ES-I3 (cell line): ENCODE data around the gene KRTAP5-4.
"Not testable (repeated sequence)": the region's sequence is repeated elsewhere in the genome, so short reads cannot be mapped to it uniquely, and the experiment has no call there.

Experiments
- H3K36me3 ChIP-seq: 2 replicates; pipeline ENCODE4 v1.6.1; 2013; ENCODE audit warnings: mild to moderate bottlenecking, low read length, control low read depth, moderate library complexity; ENCODE audit not compliant: insufficient read depth
- H3K4me1 ChIP-seq: 2 replicates; pipeline ENCODE4 v1.6.1; 2013; ENCODE audit warnings: mild to moderate bottlenecking, control low read depth, low read length; ENCODE audit not compliant: insufficient read depth
- H3K9ac ChIP-seq: 2 replicates; pipeline ENCODE4 v1.6.1; 2013; ENCODE audit warnings: low read depth, mild to moderate bottlenecking, low read length, moderate library complexity
- H3K9me3 ChIP-seq: 2 replicates; pipeline ENCODE4 v1.6.1; 2013; ENCODE audit warnings: mild to moderate bottlenecking, low read length, moderate library complexity; ENCODE audit not compliant: control insufficient read depth, insufficient read depth

KRTAP5-4 gene

DNA sequence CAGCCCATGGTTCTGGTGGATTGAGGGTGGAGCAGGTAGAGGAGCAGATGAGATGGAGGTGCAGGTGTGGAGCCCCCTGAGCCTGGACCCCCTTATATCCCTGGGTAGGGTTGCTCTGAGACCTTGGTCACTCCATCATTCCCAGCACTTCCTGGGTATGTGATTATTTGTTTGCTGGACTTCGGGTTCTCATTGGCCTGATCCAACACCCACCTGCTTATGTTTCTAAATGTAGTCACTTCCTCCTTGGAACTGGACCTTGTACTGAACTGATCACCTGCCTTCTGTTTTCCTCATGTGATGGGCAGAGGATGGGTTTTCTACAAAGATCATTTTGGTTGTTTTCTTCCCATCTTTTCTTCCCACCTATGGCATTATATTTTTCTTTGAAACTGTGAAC, at the start of gene KRTAP5-4:
Gene KRTAP5-4, minus strand, starts transcription at position 53 of the 400 bp plus-strand sequence. Its CDS starts 45 bp downstream, at position 8.
- H3K36me3 ChIP-seq: no peaks in the 10 kb centered on the region
- no peaks in the 10 kb centered on the region for H3K9me3 ChIP-seq
- H3K9ac ChIP-seq: no peak within 1 kb of the TSS
- no peaks in the 10 kb centered on the region for H3K4me1 ChIP-seq

- Histone ChIP-seq H3K9ac (no peak overlapping the region), H3K4me1 (no peaks in the 10 kb centered on the region; the same call in 1 of the 2 replicates), H3K9me3 (no peaks in the 10 kb centered on the region), H3K36me3 (no peaks in the 10 kb centered on the region)
Measured at GRCh38 chr11:1671658-1672057, 49.7 kb upstream of the KRTAP5-4 start.

- Histone ChIP-seq H3K9me3 (no peaks in the 10 kb centered on the region), H3K36me3 (no peaks in the 10 kb centered on the region), H3K9ac (no peak overlapping the region), H3K4me1 (no peaks in the 10 kb centered on the region; the same call in 1 of the 2 replicates)
Measured at GRCh38 chr11:1670905-1671371, 49.0 kb upstream of the KRTAP5-4 start.

DNA sequence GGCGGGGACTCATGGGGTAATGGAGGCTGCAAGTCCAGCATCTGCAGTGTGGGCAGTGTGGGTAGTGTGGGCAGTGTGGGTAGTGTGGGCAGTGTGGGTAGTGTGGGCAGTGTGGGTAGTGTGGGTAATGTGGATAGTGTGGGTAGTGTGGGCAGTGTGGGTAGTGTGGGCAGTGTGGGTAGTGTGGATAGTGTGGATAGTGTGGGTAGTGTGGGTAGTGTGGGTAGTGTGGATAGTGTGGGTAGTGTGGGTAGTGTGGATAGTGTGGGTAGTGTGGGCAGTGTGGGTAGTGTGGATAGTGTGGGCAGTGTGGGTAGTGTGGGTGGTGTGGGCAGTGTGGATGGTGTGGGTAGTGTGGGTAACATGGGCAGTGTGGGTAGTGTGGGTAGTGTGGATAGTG, 48.5 kb upstream of the KRTAP5-4 start:
- not testable (repeated sequence) for H3K36me3 ChIP-seq, H3K9me3 ChIP-seq, H3K9ac ChIP-seq, H3K4me1 ChIP-seq

DNA sequence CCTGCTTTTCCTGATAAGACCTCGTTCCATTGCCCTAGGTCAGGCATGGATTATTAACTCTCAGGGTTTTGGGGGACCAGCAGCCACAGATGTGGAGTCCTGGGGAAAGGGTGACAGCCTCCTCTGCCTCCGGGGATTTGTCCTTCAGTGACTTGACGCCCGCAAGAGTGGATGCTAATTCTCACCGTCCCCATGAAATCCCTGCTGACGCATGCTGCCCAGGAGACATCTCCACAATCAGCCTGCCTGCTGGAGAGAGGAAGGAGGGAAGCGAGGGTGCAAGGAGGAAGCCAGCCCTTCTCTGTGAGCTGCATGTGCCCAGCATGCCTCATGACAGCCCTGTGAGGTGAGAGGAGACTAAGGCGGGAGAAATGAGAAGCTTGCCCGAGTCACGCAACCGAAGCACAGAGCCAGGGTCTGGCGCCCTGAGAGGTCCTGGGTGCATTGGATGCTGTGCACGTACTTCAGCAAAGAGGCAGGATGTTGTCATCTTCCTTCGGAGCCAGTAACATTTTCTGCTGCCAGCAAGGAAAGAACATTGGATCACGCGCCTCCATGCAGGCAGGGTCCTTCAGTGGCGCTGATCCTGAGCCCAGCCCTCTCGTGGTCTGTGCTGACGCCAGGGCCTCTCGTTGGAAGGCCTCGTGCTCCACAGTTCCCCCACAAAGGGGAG, 47.7 kb upstream of the KRTAP5-4 start:
- no peaks in the 10 kb centered on the region for H3K36me3 ChIP-seq
- H3K9me3 ChIP-seq: no peaks in the 10 kb centered on the region
- H3K9ac ChIP-seq: no peak overlapping the region
- no peaks in the 10 kb centered on the region; the same call in 1 of the 2 replicates for H3K4me1 ChIP-seq

DNA sequence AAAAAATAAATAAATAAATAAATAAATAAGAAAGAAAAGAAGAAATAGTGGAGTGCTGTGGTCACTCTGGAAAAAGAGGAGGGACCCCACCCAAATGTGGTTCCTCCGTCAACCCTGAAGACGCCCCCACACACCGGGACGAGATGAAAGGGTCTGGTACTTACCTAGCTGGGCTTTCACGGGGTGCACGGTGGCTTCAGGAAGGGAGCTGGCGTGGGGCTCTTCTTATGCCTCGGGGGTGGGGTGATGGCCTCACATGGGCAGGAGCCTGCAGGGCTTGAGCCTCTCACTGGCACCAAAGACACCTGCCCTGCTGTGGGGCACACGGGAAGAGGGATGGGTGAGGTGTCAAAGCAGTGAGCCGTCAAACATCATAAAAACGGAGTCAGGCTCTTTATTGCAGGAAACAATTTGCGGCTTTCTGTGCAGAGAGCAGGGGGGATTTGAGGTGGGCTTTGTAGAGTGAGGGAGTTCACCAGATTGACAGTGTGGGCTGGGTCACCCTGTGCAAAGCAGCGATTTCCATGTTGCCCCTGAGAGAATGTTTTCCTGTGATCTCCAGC, 47.1 kb upstream of the KRTAP5-4 start:
- Histone ChIP-seq H3K36me3 (no peaks in the 10 kb centered on the region), H3K9me3 (no peaks in the 10 kb centered on the region), H3K4me1 (no peaks in the 10 kb centered on the region), H3K9ac (no peak overlapping the region)

GRCh38 chr11:1667906-1668305, 46.0 kb upstream of the KRTAP5-4 start:
- no peaks in the 10 kb centered on the region for H3K36me3 ChIP-seq
- no peaks in the 10 kb centered on the region for H3K9me3 ChIP-seq
- no peaks in the 10 kb centered on the region for H3K4me1 ChIP-seq
- no peak overlapping the region for H3K9ac ChIP-seq

GRCh38 chr11:1667121-1667850, 45.3 kb upstream of the KRTAP5-4 start:
- Histone ChIP-seq H3K36me3 (no peaks in the 10 kb centered on the region), H3K9me3 (no peaks in the 10 kb centered on the region), H3K4me1 (no peaks in the 10 kb centered on the region), H3K9ac (no peak overlapping the region)

DNA sequence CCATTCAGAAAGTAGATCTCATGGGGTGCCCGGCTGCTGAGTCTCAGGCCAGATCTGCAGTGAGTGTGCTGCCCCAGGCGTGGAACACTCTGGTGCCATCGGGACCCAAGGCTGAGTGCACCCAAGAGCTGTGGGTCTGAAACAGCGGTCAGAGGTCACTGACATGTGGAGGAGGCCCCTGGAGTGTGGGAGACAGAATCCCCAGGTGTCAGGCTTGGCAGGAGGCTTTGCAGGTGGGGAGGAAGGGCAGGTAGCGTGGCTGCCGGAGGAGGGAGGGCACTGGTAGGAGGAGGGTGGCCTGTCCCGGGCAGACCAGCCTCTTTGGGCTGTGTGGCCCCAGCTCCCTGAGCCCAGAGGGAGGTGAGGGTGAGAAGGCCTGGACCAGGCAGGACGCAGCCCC, 43.4 kb upstream of the KRTAP5-4 start:
- H3K9ac ChIP-seq: no peak overlapping the region
- no peaks in the 10 kb centered on the region for H3K36me3 ChIP-seq
- no peaks in the 10 kb centered on the region for H3K9me3 ChIP-seq
- no peaks in the 10 kb centered on the region for H3K4me1 ChIP-seq

DNA sequence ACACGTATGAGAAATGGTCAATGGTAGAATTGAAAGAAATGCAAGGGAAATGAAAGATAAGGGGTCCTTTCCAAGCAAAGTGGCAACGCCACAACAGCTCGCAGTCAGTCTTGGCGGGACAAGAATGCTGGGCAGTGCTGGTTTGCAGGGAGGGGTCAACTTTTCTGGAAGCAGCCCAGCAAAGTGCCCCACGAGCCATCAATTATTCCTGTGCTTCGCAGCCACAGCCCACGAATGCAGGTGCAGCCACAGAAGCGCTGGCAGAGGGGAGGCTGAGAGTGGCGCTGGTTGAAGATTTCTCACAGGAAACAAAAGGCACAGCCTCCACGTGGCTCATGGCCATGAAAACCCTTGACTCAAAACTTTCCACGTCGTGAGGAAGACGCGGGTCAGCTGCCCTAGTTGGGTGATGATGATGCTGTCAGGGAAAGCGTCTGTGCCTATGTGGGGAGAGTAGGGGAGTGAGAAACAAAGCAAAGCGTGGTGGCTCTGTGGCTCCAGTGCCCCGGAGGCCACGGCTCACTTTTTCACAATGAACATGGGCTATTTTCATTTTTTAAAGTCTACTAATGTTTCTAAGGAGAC, 40.9 kb upstream of the KRTAP5-4 start:
- H3K9ac ChIP-seq, H3K9me3 ChIP-seq, H3K36me3 ChIP-seq, H3K4me1 ChIP-seq: not testable (repeated sequence)

- not testable (repeated sequence) for H3K4me1 ChIP-seq, H3K9ac ChIP-seq, H3K36me3 ChIP-seq
Measured at GRCh38 chr11:1661454-1662269, 39.7 kb upstream of the KRTAP5-4 start.

GRCh38 chr11:1660111-1660867, 38.4 kb upstream of the KRTAP5-4 start:
- no peaks in the 10 kb centered on the region for H3K36me3 ChIP-seq
- H3K9ac ChIP-seq: no peak overlapping the region
- no peaks in the 10 kb centered on the region for H3K4me1 ChIP-seq
- H3K9me3 ChIP-seq: no peaks in the 10 kb centered on the region

More at GRCh38 chr11:1661454-1662269, 39.7 kb upstream of the KRTAP5-4 start:
- not testable (repeated sequence) for H3K9me3 ChIP-seq

DNA sequence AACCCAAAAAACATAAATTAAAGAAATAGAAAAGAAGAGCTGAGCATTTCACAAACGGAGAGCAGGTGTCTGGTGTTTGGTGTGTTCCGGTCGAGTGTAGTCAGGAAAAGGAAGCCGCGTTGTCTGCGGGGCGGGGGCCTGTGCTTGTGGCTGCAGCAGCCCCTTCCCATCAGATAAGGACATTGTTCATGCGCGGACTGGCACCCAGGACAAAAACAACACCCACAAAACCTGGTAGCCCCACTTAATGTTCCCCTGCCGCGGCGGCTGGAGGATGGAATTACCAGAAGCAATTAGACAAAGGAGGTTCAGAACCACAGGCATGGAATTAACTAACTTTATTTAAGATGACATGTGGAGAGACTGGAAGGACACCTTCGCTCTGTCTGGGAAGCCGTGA, 37.6 kb upstream of the KRTAP5-4 start:
- Histone ChIP-seq H3K9me3 (no peaks in the 10 kb centered on the region), H3K4me1 (no peaks in the 10 kb centered on the region), H3K36me3 (no peaks in the 10 kb centered on the region), H3K9ac (no peak overlapping the region)
